GM23338 (cell line): ENCODE data around the gene RGPD4.

Source experiments
- CREB1 ChIP-seq: fragments of 250-450 bp; sonication (Bioruptor Pico); IDR thresholded peaks from 2 replicates; pipeline ENCODE4 v1.5.0; 2020; ENCODE audit warnings: low read depth, mild to moderate bottlenecking, moderate library complexity
- EZH2 ChIP-seq: fragments of 200-600 bp; sonication (generic); IDR thresholded peaks from one replicate; pipeline ENCODE4 v1.8.0; 2017; ENCODE audit warnings: antibody characterized with exemption, mild to moderate bottlenecking, low read depth; ENCODE audit not compliant: unreplicated experiment
- EZH2phosphoT487 ChIP-seq: fragments of 200-600 bp; sonication (generic); IDR thresholded peaks from one replicate; pipeline ENCODE4 v1.8.1; 2018; ENCODE audit warnings: antibody characterized with exemption; ENCODE audit not compliant: unreplicated experiment
- JUNB ChIP-seq: IDR thresholded peaks from one replicate; pipeline ENCODE4 v1.6.1; 2016; ENCODE audit warnings: antibody characterized with exemption; ENCODE audit not compliant: unreplicated experiment
- NANOG ChIP-seq: IDR thresholded peaks from 2 replicates; pipeline ENCODE4 v1.6.1; 2016; ENCODE audit warnings: antibody characterized with exemption, borderline replicate concordance
- POLR2AphosphoS5 ChIP-seq: IDR thresholded peaks from 2 replicates; pipeline ENCODE4 v1.6.1; 2016; ENCODE audit warnings: antibody characterized with exemption, low read depth
- STAT1 ChIP-seq: IDR thresholded peaks from one replicate; pipeline ENCODE4 v1.6.1; 2016; ENCODE audit warnings: antibody characterized with exemption; ENCODE audit not compliant: unreplicated experiment
- ZNF114 ChIP-seq: fragments of 250-450 bp; sonication (Bioruptor Pico); IDR thresholded peaks from 2 replicates; pipeline ENCODE4 v1.5.0; 2020; ENCODE audit warnings: mild to moderate bottlenecking, moderate library complexity
- ZNF331 ChIP-seq: fragments of 250-450 bp; sonication (Bioruptor Pico); IDR thresholded peaks from 2 replicates; pipeline ENCODE4 v1.5.0; 2020; ENCODE audit warnings: low read depth, mild to moderate bottlenecking, moderate library complexity
- TF ChIP-seq, protein P1 (sequence below), 2 experiments: fragments of 200-600 bp in 1 of 2; sonication (generic) in 1 of 2; conservative IDR thresholded peaks; 2 replicates each; pipeline versions ENCODE4 v1.5.1 to v1.6.1; 2016 to 2017; ENCODE audit warnings: antibody characterized with exemption in 2 of 2, low read depth in 2 of 2, mild to moderate bottlenecking in 2 of 2, moderate library complexity in 1 of 2
- TF ChIP-seq, protein P2 (sequence below): IDR thresholded peaks from one replicate; pipeline ENCODE4 v1.6.1; 2018; ENCODE audit warnings: antibody characterized with exemption; ENCODE audit not compliant: unreplicated experiment
- TF ChIP-seq, protein P3 (sequence below): IDR thresholded peaks from 2 replicates; pipeline ENCODE4 v1.6.1; 2016; ENCODE audit warnings: antibody characterized with exemption

DNA sequence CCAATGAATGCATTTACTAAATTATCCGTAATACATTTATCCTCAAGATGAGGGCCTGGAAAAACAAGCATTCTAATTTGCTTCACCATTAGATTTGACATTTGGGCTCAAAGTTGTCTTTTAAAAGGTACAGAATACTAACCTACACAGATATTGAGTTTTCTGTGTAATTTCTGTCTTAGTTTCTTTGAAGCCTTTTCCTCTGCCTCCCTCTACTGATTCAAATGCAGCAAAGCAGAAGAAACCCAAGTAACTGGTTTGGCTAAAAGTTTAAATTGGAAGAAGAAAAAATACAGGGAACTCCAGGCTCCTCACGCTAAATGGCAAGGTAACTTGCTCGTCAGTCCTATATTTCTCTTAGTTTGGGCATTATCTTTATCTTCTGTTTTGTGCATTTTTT, 106.3 kb downstream of the RGPD4 start:
- no peak for TF ChIP-seq EZH2phosphoT487
- TF ChIP-seq, protein P1, sequence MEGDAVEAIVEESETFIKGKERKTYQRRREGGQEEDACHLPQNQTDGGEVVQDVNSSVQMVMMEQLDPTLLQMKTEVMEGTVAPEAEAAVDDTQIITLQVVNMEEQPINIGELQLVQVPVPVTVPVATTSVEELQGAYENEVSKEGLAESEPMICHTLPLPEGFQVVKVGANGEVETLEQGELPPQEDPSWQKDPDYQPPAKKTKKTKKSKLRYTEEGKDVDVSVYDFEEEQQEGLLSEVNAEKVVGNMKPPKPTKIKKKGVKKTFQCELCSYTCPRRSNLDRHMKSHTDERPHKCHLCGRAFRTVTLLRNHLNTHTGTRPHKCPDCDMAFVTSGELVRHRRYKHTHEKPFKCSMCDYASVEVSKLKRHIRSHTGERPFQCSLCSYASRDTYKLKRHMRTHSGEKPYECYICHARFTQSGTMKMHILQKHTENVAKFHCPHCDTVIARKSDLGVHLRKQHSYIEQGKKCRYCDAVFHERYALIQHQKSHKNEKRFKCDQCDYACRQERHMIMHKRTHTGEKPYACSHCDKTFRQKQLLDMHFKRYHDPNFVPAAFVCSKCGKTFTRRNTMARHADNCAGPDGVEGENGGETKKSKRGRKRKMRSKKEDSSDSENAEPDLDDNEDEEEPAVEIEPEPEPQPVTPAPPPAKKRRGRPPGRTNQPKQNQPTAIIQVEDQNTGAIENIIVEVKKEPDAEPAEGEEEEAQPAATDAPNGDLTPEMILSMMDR (conservative IDR thresholded peaks at IDR 0.05; ENCODE audit: low read depth in 2 of 2): peak; percentile 60 to 63
- TF ChIP-seq EZH2: no peak
- no peak for TF ChIP-seq ZNF114 (CRISPR knock-in tag)
- no peak for TF ChIP-seq CREB1 (CRISPR knock-in tag)
- TF ChIP-seq POLR2AphosphoS5: no peak
- TF ChIP-seq, protein P2, sequence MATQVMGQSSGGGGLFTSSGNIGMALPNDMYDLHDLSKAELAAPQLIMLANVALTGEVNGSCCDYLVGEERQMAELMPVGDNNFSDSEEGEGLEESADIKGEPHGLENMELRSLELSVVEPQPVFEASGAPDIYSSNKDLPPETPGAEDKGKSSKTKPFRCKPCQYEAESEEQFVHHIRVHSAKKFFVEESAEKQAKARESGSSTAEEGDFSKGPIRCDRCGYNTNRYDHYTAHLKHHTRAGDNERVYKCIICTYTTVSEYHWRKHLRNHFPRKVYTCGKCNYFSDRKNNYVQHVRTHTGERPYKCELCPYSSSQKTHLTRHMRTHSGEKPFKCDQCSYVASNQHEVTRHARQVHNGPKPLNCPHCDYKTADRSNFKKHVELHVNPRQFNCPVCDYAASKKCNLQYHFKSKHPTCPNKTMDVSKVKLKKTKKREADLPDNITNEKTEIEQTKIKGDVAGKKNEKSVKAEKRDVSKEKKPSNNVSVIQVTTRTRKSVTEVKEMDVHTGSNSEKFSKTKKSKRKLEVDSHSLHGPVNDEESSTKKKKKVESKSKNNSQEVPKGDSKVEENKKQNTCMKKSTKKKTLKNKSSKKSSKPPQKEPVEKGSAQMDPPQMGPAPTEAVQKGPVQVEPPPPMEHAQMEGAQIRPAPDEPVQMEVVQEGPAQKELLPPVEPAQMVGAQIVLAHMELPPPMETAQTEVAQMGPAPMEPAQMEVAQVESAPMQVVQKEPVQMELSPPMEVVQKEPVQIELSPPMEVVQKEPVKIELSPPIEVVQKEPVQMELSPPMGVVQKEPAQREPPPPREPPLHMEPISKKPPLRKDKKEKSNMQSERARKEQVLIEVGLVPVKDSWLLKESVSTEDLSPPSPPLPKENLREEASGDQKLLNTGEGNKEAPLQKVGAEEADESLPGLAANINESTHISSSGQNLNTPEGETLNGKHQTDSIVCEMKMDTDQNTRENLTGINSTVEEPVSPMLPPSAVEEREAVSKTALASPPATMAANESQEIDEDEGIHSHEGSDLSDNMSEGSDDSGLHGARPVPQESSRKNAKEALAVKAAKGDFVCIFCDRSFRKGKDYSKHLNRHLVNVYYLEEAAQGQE: no peak
- TF ChIP-seq, protein P3, sequence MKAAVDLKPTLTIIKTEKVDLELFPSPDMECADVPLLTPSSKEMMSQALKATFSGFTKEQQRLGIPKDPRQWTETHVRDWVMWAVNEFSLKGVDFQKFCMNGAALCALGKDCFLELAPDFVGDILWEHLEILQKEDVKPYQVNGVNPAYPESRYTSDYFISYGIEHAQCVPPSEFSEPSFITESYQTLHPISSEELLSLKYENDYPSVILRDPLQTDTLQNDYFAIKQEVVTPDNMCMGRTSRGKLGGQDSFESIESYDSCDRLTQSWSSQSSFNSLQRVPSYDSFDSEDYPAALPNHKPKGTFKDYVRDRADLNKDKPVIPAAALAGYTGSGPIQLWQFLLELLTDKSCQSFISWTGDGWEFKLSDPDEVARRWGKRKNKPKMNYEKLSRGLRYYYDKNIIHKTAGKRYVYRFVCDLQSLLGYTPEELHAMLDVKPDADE: no peak
- no peak for TF ChIP-seq ZNF331 (CRISPR knock-in tag)
- no peak for TF ChIP-seq NANOG
- no peak for TF ChIP-seq STAT1
- no peak for TF ChIP-seq JUNB
